Body of pancreas (tissue), 4 donors: Measurements from ENCODE around the gene ZNF775.

Experiments
- POLR2A ChIP-seq, 3 donors: fragments of 450-650 bp; IDR thresholded peaks; one replicate each; pipeline ENCODE4 v1.6.1; 2016; ENCODE audit warnings: antibody characterized with exemption in 3 of 3, mild to moderate bottlenecking in 2 of 3
- TF ChIP-seq, protein P1 (sequence below), 7 experiments: fragments of 450-650 bp in 4 of 7; fragments of 200-600 bp in 3 of 7; sonication (generic) in 3 of 7; IDR thresholded peaks; one replicate each; pipeline ENCODE4 v1.5.1; 2016 to 2019; ENCODE audit warnings: antibody characterized with exemption in 7 of 7

DNA sequence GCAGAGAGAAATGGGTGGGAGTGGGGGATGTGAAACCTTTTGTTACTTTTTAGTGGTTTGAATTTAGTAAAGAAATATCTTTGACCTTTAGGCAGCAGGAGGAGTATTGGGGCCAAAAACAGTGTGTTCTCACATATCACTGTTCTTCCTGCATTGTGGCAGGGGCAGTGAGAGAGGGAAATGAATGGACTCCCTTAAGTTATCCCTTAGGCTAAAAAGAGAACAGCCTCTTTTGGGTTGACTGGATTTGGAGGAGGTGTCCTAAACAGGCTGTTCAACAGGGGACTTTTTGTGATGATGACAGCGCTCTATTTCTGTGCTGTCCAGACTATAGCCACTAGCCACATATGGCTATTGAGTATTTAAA, 22.3 kb downstream of the ZNF775 start:
- TF ChIP-seq, protein P1, sequence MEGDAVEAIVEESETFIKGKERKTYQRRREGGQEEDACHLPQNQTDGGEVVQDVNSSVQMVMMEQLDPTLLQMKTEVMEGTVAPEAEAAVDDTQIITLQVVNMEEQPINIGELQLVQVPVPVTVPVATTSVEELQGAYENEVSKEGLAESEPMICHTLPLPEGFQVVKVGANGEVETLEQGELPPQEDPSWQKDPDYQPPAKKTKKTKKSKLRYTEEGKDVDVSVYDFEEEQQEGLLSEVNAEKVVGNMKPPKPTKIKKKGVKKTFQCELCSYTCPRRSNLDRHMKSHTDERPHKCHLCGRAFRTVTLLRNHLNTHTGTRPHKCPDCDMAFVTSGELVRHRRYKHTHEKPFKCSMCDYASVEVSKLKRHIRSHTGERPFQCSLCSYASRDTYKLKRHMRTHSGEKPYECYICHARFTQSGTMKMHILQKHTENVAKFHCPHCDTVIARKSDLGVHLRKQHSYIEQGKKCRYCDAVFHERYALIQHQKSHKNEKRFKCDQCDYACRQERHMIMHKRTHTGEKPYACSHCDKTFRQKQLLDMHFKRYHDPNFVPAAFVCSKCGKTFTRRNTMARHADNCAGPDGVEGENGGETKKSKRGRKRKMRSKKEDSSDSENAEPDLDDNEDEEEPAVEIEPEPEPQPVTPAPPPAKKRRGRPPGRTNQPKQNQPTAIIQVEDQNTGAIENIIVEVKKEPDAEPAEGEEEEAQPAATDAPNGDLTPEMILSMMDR (IDR thresholded peaks at IDR 0.05) = no peak
- no peak for TF ChIP-seq POLR2A (IDR thresholded peaks at IDR 0.05)
